ENCODE measurements around the gene SH2D7. TPM values are rescaled to one million over a fixed set of nuclear protein-coding genes. Genes with fewer than 3 reads are reported as not detected.

Gene SH2D7
- total and polyA plus RNA-seq, 2 donors (not counting 3 experiments of a cell fraction or from before 2014, with no cell fraction given), result not detected

DNA sequence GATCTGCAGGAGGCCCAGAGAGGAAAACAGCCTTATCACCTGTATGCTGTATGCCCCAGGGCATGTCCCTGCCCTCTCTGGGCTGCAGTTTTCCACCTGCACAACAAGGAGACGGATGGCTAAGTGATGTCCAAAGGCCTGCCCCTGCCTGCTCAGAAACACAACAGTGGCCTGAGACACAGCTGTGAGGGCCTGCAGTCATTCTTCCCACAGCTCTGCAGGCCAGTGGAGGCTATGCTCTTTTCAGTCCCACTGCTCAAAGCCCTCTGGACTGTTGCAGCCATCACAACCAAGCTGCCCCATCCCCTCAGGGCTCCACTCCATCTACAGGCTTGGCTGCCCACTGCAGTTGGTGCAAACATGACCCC, 9.6 kb upstream of the SH2D7 start:
- Histone ChIP-seq H3K79me2 (ENCODE audit: control insufficient read depth, insufficient read depth, low read length) (no peaks in the 10 kb centered on the region), H3K4me3 (replicated peaks in 1 of 3; ENCODE audit: insufficient read depth in 1 of 3, low read depth in 1 of 3, low read length in 3 of 3) (no peak overlapping the region), H3K4me1 (ENCODE audit: control insufficient read depth, extremely low read depth, insufficient read depth, low read length) (peaks cover 3% of the 10 kb centered on the region), H3K27ac (ENCODE audit: insufficient read depth, low read depth, low read length) (no peak overlapping the region), H4K20me1 (replicated peaks; ENCODE audit: control insufficient read depth, extremely low read depth, insufficient read depth, low read length) (no peaks in the 10 kb centered on the region), H3K9me1 (replicated peaks; ENCODE audit: control insufficient read depth, extremely low read depth, insufficient read depth, low read length) (no peaks in the 10 kb centered on the region), H3K4me2 (ENCODE audit: insufficient read depth, low read length) (no peak overlapping the region), H3K36me3 (ENCODE audit: control insufficient read depth in 2 of 2, extremely low read depth in 1 of 2, insufficient read depth in 2 of 2, low read length in 2 of 2) (no peaks in the 10 kb centered on the region), H3K9me3 (replicated peaks; ENCODE audit: control insufficient read depth, insufficient read depth, low read length) (no peaks in the 10 kb centered on the region), H3K27me3 (ENCODE audit: control insufficient read depth in 2 of 2, insufficient read depth in 2 of 2, low read length in 2 of 2) (no peaks in the 10 kb centered on the region), H2AFZ (ENCODE audit: low read depth, low read length) (no peak overlapping the region), H3K9ac (replicated peaks; ENCODE audit: extremely low read depth, insufficient read depth, low read length) (no peak overlapping the region)
- FAIRE-seq (no peak), DNase-seq (ENCODE audit: low read depth, low spot score) (no peak)
- intact Hi-C loops (cut with micrococcal nuclease) (no loop called here), dilution Hi-C loops (cut with MboI; ENCODE audit: extremely low pct_ligation_motif_present, low sequenced_read_pairs) (no loop called here)
- no TSS peak for BruUV-seq (replicated peaks)
- ChIA-PET CTCF (interaction anchor here (0.8 to 1.8 kb wide), 5 partner anchors 9 to 82 kb away, joined by 3 to 7 read pairs (median 5); partner anchors contain the start of gene SH2D7), POLR2A (no interaction called here)
- TF ChIP-seq POLR2A (IDR thresholded peaks at IDR 0.05; ENCODE audit: low read depth, low read length), result no peak
- TF ChIP-seq, protein P1, sequence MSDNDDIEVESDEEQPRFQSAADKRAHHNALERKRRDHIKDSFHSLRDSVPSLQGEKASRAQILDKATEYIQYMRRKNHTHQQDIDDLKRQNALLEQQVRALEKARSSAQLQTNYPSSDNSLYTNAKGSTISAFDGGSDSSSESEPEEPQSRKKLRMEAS (IDR thresholded peaks at IDR 0.05; ENCODE audit: insufficient read depth, insufficient read length), result no peak
- no peak for TF ChIP-seq GATA2 (IDR thresholded peaks at IDR 0.05; ENCODE audit: insufficient read depth, insufficient read length, low read depth, low read length)
- no peak for TF ChIP-seq EZH2 (IDR thresholded peaks at IDR 0.05; ENCODE audit: borderline replicate concordance, low read depth, low read length, severe bottlenecking)
- TF ChIP-seq, protein P2, sequence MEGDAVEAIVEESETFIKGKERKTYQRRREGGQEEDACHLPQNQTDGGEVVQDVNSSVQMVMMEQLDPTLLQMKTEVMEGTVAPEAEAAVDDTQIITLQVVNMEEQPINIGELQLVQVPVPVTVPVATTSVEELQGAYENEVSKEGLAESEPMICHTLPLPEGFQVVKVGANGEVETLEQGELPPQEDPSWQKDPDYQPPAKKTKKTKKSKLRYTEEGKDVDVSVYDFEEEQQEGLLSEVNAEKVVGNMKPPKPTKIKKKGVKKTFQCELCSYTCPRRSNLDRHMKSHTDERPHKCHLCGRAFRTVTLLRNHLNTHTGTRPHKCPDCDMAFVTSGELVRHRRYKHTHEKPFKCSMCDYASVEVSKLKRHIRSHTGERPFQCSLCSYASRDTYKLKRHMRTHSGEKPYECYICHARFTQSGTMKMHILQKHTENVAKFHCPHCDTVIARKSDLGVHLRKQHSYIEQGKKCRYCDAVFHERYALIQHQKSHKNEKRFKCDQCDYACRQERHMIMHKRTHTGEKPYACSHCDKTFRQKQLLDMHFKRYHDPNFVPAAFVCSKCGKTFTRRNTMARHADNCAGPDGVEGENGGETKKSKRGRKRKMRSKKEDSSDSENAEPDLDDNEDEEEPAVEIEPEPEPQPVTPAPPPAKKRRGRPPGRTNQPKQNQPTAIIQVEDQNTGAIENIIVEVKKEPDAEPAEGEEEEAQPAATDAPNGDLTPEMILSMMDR (IDR thresholded peaks at IDR 0.05; ENCODE audit: extremely low read depth in 1 of 2, insufficient read depth in 1 of 2, low read depth in 1 of 2, low read length in 2 of 2), result no peak
- no peak for TF ChIP-seq POLR2AphosphoS5 (IDR thresholded peaks at IDR 0.05; ENCODE audit: insufficient read depth, low read depth, low read length)
- no peak for TF ChIP-seq MYC (IDR thresholded peaks at IDR 0.05; ENCODE audit: low read depth, low read length)
- TF ChIP-seq JUN (IDR thresholded peaks at IDR 0.05; ENCODE audit: borderline replicate concordance, insufficient read depth, insufficient read length, low read depth), result no peak
- TF ChIP-seq FOS (IDR thresholded peaks at IDR 0.05; ENCODE audit: borderline replicate concordance, insufficient read depth, low read length), result no peak
